Parathyroid adenoma (tissue), 2 donors: Measurements from ENCODE around the gene GALNT18.

Experiments
- H2AFZ ChIP-seq: fragments of 300-600 bp; sonication (generic); one replicate; pipeline ENCODE4 v1.7.0; 2017; ENCODE audit warnings: antibody characterized with exemption, mild to moderate bottlenecking
- H3K27ac ChIP-seq: fragments of 300-600 bp; sonication (generic); one replicate; pipeline ENCODE4 v1.7.0; 2017
- H3K27me3 ChIP-seq: fragments of 300-600 bp; sonication (generic); one replicate; pipeline ENCODE4 v1.7.0; 2017; ENCODE audit warnings: low read length; ENCODE audit not compliant: control insufficient read depth, insufficient read depth
- H3K36me3 ChIP-seq: fragments of 300-600 bp; sonication (generic); one replicate; pipeline ENCODE4 v1.7.0; 2017; ENCODE audit warnings: low read length; ENCODE audit not compliant: control insufficient read depth, insufficient read depth
- H3K4me1 ChIP-seq: fragments of 300-600 bp; sonication (generic); one replicate; pipeline ENCODE4 v1.7.0; 2017; ENCODE audit warnings: control low read depth
- H3K4me2 ChIP-seq: fragments of 300-600 bp; sonication (generic); one replicate; pipeline ENCODE4 v1.7.0; 2017; ENCODE audit warnings: low read length
- H3K4me3 ChIP-seq: fragments of 300-600 bp; sonication (generic); one replicate; pipeline ENCODE4 v1.7.0; 2017; ENCODE audit warnings: low read depth, low read length
- H3K79me2 ChIP-seq: fragments of 300-600 bp; sonication (generic); one replicate; pipeline ENCODE4 v1.7.0; 2017; ENCODE audit warnings: control low read depth
- H3K9ac ChIP-seq: fragments of 300-600 bp; sonication (generic); one replicate; pipeline ENCODE4 v1.7.0; 2017; ENCODE audit warnings: mild to moderate bottlenecking
- H3K9me3 ChIP-seq: fragments of 300-600 bp; sonication (generic); one replicate; pipeline ENCODE4 v1.7.0; 2017; ENCODE audit warnings: low read length; ENCODE audit not compliant: control insufficient read depth
- CTCF ChIP-seq: fragments of 300-600 bp; sonication (generic); IDR thresholded peaks from one replicate; pipeline ENCODE4 v1.7.0; 2017; ENCODE audit warnings: antibody characterized with exemption, mild to moderate bottlenecking
- donor health status: primary hyperparathyroidism.

Gene GALNT18

GRCh38 chr11:11570823-11571222 is 51.0 kb downstream of the GALNT18 start:
- no peak overlapping the region for H3K9ac ChIP-seq
- H3K4me3 ChIP-seq: no peak overlapping the region
- H3K27me3 ChIP-seq: no peaks in the 10 kb centered on the region
- H3K9me3 ChIP-seq: no peaks in the 10 kb centered on the region
- TF ChIP-seq CTCF: no peak
- H3K79me2 ChIP-seq: peaks cover 8% of the 10 kb centered on the region
- H3K4me2 ChIP-seq: no peak overlapping the region
- no peaks in the 10 kb centered on the region for H3K4me1 ChIP-seq
- no peaks in the 10 kb centered on the region for H3K36me3 ChIP-seq
- H3K27ac ChIP-seq: no peak overlapping the region
- no peak overlapping the region for H2AFZ ChIP-seq

GRCh38 chr11:11569936-11570491 is 51.8 kb downstream of the GALNT18 start:
- TF ChIP-seq CTCF: no peak
- Histone ChIP-seq H3K4me1 (no peaks in the 10 kb centered on the region), H3K27me3 (no peaks in the 10 kb centered on the region), H3K79me2 (peaks cover 8% of the 10 kb centered on the region), H3K9ac (no peak overlapping the region), H2AFZ (peak overlapping the region; percentile 29), H3K9me3 (no peaks in the 10 kb centered on the region), H3K27ac (peak overlapping the region; percentile 59), H3K36me3 (no peaks in the 10 kb centered on the region), H3K4me2 (no peak overlapping the region), H3K4me3 (no peak overlapping the region)

GRCh38 chr11:11568651-11569229 is 53.1 kb downstream of the GALNT18 start:
- Histone ChIP-seq H3K4me2 (no peak overlapping the region), H3K36me3 (no peaks in the 10 kb centered on the region), H3K79me2 (peaks cover 8% of the 10 kb centered on the region), H3K27me3 (no peaks in the 10 kb centered on the region), H3K4me1 (peaks cover 3% of the 10 kb centered on the region), H3K27ac (no peak overlapping the region), H3K4me3 (no peak overlapping the region), H3K9me3 (no peaks in the 10 kb centered on the region), H2AFZ (no peak overlapping the region), H3K9ac (no peak overlapping the region)
- TF ChIP-seq CTCF: no peak

- Histone ChIP-seq H3K9ac (no peak overlapping the region), H3K27me3 (no peaks in the 10 kb centered on the region), H3K36me3 (no peaks in the 10 kb centered on the region), H3K27ac (no peak overlapping the region), H2AFZ (no peak overlapping the region), H3K4me2 (no peak overlapping the region), H3K4me1 (peaks cover 7% of the 10 kb centered on the region), H3K4me3 (no peak overlapping the region), H3K79me2 (peaks cover 8% of the 10 kb centered on the region), H3K9me3 (no peaks in the 10 kb centered on the region)
- TF ChIP-seq CTCF: no peak
Measured at GRCh38 chr11:11567936-11568650, 53.7 kb downstream of the GALNT18 start.
